Measurements from ENCODE around the gene QRSL1.
A peak's percentile ranks its signal among the peaks of the same experiment; 100 is the strongest.
"Not testable (repeated sequence)": the region's sequence is repeated elsewhere in the genome, so short reads cannot be mapped to it uniquely, and the experiment has no call there.

QRSL1 gene

DNA sequence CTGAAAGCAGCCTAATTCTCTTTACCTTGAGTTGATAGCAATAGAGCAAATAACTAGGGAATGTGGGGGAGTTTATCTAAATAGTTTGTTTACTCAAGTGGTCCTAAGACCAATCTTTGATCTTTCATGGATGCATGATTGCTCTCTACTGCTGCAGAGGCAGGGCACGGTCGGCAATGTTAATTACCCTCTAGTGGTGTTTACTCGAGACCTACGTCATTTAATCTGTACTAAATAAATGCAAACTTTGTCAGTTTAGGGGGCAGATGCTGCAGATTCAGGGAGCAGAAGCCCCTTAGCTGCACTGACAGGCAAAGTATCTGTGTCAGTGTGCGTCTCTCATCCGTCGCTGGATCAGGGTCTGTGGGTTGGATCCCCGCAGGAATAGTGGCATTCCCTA is 7.0 kb upstream of the QRSL1 start:
- no peak for DNase-seq
- intact Hi-C loops (cut with DNase I), result no loop called here

DNA sequence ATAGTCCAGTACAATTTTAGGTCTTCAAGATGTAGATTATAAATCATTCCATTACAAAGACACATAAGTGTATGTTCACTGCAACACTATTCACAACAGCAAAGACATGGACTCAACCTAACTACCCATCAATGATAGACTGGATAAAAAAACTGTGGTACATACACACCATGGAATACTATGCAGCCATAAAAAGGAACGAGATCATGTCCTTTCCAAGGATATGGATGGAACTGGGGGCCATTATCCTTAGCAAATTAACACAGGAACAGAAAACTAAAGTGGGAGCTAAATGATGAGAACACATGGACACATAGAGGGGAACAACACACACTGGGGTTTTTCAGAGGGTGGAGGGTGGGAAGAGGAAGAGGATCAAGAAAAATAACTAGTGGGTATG is 6.3 kb upstream of the QRSL1 start:
- intact Hi-C loops (cut with DNase I), result no loop called here
- DNase-seq, result no peak

DNA sequence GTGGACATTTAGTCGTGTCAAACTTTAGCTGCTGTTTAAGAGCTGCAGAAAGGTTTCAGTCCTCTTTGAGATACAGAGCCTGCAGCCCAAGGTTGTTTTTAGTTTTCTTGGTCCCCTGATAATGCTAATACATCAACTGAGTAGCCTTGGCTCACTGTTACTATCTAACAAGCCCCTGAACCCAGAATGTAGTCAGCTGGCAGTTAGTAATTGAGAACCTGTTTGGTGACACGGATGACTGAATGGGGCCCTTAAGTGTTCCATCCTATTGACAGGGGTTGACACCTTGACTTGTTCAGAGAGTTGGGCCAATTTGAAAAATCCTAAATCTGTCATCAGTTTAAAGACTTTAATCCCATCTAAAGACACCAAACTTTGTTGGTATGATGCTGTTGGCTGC is 2.9 kb upstream of the QRSL1 start:
- intact Hi-C loops (cut with DNase I), result no loop called here
- no peak for DNase-seq

DNA sequence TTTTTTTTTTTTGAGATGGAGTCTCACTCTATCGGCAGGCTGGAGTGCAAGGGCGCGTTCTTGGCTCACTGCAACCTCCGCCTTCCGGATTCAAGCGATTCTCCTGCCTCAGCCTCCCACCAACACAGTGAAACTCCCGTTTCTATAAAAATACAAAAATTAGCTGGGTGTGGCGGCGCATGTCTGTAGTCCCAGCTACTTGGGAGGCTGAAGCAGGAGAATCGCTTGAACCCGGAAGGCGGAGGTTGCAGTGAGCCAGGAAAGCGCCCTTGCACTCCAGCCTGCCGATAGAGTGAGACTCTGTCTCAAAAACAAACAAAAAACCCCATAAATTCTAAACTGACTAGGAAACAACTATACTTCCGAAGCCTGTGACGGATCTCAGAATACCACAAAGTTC is 1.6 kb upstream of the QRSL1 start:
- DNase-seq; intact Hi-C loops (cut with DNase I): not testable (repeated sequence)

DNA sequence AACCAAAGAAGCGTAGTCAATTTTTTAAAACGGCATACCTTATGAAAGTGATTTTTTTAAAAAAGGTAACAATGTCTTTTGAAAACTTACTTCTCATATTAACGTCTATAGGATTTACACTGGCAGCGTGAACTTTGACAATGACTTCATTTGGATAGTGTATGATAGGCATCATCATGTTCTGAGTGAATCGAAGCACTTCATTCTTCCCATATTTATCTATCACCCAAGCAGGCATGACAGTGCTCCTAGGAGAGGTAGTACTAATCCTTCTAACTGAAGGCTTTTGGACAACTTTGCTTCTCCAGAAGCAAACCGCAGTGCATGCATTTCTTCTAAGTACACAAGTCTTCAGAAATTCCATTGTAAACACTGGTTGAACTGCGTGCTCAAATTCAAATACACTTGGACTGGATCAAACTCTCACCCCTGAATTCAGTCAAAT is 698 bp upstream of the QRSL1 start:
- DNase-seq, result no peak
- intact Hi-C loops (cut with DNase I), result no loop called here

DNA sequence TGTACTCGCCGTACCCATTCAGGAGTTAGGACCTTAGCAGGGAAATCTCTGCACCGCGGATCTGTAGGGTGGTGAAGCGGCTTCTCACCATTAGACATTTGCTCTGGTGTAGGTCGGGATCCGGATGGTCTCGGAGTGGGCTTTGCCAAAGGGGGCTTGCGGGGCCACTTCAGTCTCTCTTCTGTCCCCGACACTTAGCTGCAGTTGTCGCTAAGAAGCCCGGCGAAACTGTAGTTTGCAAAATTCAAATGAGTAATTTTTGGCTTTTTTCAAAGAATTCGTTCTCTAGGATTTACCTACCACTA is 433 bp downstream of the QRSL1 start:
- intact Hi-C loops (cut with DNase I), result no loop called here
- DNase-seq, result peak in 1 of 10 donors; percentile 59

DNA sequence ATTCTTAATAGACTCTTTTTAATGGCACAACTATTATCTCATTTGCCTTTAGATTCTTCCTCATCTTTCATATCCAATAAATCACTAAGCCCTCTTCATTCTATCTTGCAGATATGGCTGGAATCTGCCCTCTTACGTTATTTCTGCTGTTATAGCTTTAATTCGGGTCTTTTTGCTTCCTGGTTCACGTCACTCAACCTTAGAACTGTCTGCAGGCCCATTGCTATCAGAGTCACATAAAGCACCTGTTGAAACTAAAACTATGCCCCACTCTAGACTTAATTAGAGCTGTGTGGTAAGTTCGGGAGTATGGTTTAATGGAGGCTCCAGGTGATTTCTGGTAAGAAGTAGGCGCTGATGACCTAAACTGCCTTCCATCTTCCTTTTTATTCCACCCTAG is 988 bp downstream of the QRSL1 start:
- intact Hi-C loops (cut with DNase I), result no loop called here

DNA sequence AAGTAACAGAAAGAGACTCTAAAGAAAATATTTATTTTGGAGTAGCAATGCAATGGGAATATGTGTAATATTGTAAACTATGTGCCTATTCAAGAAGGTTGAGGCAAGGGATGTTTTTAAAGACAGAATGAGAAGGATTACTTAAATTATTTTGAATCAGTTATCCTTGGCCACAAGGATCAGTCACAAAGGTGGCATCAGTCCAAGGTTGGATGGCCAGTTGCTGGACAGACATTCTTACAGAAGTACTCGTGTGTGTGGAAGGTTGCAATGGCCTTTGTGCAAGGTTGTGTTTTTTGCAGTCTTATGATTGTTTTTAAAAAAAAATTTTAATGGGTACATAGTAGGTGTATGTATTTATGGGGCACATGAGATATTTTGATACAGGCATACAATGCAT is 2.0 kb downstream of the QRSL1 start:
- intact Hi-C loops (cut with DNase I), result no loop called here
- DNase-seq, result no peak

More for the DNA sequence above, 988 bp downstream of the QRSL1 start:
- no peak for DNase-seq

DNA sequence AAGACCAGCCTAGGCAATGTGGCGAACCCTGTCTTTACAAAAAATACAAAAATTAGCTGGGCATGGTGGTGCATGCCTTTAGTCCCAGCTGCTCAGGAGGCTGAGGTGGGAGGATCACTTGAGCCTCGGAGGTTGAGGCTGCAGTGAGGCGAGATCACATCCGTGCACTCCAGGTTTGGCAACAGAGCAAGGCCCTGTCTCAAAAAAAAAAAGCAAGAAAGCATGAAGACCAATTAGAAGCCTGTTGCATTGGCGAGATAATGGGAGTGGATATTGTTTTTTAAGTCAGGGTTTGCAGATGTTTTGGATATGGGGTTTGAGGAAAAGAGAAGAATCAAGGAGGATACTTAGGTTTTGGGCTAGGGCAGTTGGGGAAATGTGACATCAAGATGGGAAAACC is 5.2 kb downstream of the QRSL1 start:
- no peak for DNase-seq

DNA sequence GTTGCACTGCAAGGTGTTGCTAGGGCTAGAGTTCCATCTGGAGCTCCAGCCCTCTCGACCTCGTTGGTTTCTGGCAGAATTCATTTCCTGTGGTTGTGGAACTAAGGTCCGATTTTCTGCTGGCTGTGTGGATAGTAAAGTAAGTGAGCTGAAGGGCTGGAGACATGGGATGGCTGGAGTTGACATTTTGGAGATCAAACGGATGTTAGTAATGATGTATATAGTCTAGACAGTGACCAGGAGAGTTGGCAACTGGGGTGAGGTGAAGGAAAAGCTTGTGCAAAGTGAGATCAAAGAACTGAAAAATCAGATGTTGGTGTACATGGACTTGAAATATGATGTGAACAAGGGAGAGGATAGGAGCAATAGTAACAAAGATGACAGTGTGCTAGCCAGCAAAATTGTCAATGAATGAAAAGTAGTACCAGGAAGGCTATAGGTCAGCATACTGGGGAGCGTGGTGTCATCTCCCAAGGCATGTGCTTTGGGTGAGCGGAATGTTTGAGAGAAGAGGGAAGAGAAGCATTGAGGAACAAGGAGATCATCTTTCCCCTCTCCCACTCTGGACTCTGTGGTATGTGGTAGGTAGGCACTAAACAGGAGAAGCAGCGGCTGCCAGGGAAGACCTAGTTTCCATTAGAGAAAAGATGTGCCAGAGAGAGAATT is 7.8 kb downstream of the QRSL1 start:
- intact Hi-C loops (cut with DNase I), result no loop called here
- DNase-seq, result no peak

More for the DNA sequence above, 5.2 kb downstream of the QRSL1 start:
- intact Hi-C loops (cut with DNase I), result no loop called here

DNA sequence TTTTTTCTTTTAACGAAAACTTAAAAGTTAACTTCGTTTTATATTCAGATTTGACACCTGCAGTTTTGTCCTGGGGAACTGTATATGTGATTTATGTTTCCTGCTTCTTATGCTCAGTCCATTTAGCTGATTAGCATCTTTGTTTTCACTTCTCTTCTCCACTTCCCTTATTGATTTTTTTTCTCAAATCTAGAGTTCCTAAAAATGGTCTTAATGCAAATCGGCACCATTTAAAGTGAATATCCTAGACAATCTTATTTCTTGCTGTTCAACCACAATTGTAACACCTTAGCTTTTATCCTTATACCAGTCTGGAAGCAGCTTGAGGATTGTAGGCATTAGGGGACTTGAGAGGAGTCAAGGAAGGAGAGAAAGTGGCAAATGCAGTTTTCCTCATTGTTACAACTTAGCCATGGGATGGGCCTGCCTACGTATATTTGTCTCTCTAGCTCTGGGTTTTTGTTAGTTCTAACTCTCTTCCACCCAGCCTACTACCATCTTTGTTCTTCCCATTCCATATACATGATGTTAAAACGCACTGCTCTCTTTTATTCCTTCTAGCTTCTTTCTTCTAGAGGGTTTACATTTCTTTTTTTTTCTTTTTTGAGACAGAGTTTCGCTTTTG is 8.5 kb downstream of the QRSL1 start:
- intact Hi-C loops (cut with DNase I), result no loop called here
- no peak for DNase-seq

DNA sequence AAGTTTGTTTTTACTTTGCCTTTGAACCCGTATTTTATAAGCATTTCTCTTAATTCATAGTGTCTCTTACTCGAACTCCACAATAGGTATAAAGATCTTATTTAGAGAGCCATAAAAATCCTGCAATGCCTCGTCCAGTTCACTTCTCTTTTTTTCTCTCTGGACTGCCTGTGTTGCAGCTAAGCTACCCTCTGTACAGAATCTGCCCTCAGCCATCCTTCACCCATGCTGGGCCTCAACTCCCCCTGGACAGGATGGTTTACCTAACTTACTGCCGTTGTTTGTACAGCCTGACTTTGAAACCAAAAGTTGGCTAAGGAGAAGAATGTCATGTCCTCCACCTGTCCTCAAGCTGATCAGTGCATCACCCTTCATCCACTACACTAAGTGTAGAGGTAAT is 10.4 kb downstream of the QRSL1 start:
- no peak for DNase-seq
- intact Hi-C loops (cut with DNase I), result no loop called here

DNA sequence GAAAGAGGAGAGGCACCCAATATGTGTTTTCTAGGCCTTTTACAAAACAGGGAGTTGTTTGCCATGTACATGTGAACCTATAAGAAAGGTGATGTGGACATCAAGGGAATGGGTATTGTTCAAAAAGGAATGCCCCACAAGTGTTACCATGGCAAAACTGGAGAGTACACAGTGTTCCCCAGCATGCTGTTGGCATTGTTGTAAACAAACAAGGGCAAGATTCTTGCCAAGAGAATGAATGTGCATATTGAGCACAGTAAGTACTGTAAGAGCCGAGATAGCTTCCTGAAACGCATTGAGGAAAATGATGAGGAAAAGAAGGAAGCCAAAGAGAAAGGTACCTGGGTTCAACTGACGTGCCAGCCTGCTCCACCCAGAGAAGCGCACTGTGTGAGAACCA is 13.1 kb downstream of the QRSL1 start:
- intact Hi-C loops (cut with DNase I), result no loop called here
- peak in 1 of 10 donors; percentile 11 for DNase-seq

DNA sequence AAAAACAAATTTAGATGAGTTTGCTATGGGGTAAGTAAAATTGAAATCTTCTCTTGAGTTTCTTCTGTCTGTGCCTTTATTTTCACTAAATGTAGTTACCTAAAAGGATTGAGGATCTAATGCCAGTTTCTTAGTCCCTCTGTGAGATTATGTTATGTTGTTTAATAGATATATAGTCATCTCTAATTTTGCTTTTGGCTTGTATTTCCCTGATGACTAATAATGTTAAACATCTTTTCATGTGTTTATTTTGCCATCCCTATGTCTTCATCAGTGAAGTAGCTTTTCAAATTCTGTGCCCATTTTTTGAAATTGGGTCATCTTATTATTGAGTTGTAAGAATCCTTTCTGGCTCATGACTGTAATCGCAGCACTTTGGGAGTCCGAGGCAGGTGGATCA is 13.7 kb downstream of the QRSL1 start:
- intact Hi-C loops (cut with DNase I), result no loop called here

DNA sequence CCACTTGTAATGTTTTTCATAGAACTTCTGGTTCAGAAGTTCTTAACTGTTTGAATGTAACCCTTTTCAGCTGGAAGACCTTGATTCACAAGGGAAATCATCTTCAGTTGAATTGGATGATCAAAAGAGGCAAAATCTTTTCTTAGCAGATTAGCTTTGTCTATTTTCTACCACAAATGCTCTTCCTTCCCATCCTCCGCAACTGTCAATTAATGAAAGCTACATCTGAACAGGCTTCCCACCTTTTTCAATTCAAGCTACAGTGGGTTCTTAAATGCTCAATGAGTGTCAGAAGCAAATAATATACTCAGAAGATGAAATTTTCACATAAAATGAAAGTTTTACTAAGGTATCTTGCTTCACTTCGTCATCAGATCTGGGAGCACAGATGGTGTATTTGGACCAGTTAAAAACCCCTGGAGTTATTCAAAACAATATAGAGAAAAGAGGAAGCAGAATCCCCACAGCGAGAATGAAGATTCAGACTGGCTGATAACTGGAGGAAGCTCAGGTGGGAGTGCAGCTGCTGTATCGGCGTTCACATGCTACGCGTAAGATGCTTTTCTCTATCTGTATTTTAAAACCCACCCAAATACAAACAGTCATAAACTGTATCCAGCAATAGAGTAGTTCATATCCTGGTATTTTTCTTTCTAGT is 19.4 kb downstream of the QRSL1 start:
- no peak for DNase-seq

More for the DNA sequence above, 13.7 kb downstream of the QRSL1 start:
- DNase-seq, result no peak

DNA sequence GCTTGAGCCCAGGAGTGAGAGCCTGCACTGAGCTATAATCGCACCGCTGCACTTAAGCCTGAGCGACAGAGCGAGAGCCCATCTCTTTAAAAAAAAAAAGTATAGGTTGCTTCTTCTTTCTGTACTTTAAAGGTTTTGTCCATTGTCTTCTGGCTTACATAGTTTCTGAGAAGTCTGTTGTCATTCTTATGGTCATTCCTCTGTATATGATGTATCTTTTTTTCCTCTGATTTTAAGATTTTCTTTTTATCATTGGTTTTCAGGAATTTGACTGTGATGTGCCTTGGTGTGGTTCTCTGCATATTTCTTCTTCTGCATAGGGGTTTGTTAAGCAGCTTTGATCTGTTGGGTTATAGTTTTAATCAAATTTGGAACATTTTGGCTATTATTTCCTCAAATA is 29.1 kb downstream of the QRSL1 start:
- intact Hi-C loops (cut with DNase I), result no loop called here
- DNase-seq, result no peak

More for the DNA sequence above, 19.4 kb downstream of the QRSL1 start:
- intact Hi-C loops (cut with DNase I), result no loop called here

DNA sequence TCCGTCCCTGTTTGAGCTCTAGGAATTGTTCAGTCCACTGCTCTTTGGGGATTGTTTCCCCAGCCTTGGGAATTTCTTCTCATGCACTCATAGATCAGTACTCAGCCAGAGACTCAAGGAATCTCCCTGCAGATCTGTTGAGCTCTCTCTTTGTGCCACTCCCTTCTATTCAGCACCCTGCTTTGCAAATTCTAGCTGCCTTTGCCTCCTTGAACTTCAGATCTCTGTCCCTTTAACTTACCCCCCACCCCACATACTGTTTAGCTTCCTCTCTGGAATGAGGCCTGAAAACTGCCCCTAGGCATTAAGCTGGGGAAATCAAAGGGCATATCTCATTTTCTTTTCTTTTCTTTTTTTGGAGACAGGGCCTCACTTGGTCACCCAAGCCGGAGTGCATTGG is 30.5 kb downstream of the QRSL1 start:
- no peak for DNase-seq
- intact Hi-C loops (cut with DNase I), result no loop called here

DNA sequence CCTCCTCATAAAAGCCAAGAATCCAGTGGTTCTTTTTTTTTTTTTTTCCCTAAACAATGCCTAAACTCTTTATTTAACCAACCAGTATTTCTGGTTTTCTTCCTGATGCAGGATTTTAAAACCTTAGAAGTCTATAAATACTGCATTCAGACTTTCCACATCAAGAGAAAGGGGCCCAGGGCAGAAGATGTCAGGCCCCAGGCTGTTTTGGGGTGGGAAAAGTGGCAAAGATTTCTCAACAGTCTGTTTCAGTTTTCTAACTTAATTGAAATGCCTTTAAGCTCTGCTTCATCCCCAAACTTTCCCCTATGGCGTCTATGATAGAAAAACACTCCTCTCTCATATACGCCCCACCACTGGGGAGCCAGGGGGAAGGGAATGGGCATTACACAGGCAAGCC is 33.1 kb downstream of the QRSL1 start:
- intact Hi-C loops (cut with DNase I), result no loop called here
- no peak for DNase-seq

DNA sequence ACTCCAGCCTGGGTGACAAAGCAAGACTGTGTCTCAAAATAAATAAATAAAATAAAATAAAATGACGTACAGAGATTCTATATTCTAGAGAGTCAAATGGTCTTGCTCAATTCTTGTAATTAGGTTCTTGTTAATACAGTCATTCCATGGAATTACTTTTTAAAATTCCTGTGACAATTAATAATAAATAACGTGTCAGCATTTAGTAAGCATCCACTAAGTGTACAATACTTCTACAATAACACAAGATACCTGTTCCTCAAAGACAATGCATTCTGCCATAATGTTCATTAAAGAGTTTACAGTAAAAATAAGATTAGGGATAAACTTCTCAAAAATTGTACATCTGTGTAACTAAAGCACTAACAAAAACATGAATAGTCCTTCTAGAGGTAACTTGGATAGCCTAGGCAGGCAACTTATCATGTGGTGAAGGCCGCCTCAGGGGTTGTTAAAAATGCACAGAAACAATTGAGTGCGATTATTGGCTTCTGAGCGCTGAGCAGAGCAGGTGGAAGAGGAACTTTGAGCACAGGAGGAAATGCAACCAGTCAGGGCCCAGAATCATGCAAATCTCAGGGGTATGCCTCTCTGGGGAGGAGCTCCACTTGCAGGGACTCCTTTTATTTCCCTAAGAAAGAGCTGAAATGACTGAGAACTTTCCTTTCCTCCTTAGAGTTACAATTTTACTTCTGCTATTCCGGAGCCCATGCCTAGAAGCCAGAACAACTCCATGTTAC is 37.1 kb downstream of the QRSL1 start:
- no peak for DNase-seq
- intact Hi-C loops (cut with DNase I), result no loop called here

DNA sequence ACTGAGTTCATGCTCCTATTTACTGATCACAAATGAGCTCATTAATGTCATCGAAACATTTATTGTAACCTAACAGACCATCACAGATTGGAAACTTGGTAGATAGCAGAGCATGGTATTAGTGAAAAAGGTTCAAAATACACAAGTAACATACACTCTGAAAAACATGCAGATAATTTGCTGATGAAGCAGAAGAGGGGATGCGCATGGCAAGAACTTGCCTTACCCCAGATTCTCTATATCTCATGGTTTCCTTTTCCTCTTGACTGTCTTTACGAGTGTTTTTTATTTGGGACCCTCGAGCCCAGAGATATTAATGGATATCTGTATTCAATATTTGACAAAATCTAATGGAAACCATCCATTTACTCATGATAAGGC is 37.6 kb downstream of the QRSL1 start:
- DNase-seq, result no peak
- intact Hi-C loops (cut with DNase I), result no loop called here

DNA sequence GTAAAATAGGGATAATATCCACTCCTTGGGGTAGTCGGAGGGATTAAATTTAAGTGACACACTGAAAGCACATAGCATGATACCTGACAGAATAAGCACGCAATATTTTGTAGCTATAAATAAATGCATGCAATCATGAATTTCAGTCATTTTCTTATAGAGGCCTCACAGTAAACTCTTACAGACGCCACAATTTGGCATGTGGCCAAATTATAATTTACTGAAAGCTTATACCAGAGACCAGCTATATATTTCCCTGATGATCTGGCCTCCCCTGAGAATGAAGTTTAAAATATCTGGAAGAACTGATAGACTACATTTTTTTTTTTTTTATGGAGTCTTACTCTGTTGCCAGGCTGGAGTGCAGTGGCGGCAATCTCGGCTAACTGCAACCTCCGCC is 40.9 kb downstream of the QRSL1 start:
- DNase-seq, result no peak
- intact Hi-C loops (cut with DNase I), result no loop called here

DNA sequence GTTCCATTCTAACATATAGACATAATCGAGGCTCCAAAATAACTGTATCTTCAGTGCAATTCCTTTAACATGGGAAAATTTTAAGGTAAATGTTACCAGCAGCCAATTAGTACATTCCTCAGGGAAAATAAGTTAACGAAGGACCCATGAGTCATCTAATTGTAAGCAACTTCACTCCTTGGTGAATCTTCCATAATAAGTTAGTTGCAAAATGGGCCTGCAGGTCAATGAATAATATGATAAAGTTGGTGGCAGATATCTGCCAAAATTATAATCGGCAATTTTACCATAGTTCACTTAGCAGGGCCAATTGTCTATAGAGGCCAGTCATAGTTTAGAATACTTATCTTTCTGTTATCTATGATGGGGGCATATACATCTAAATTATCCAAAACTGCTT is 42.3 kb downstream of the QRSL1 start:
- intact Hi-C loops (cut with DNase I), result no loop called here

More for the DNA sequence above, 42.3 kb downstream of the QRSL1 start:
- DNase-seq, result no peak
